ENCODE data around the gene DHRS9. TPM values are rescaled to one million over a fixed set of nuclear protein-coding genes. Genes with fewer than 3 reads are reported as not detected.

The DHRS9 gene
- total and polyA plus RNA-seq, 2 donors from 2014 or later, result 2.2 TPM; not detected in 1

- no peaks in the 10 kb centered on the region for H3K9me3 ChIP-seq (ENCODE audit: control insufficient read depth in 2 of 3, insufficient read depth in 1 of 3, low read length in 3 of 3)
These were observed 31.0 kb upstream of the DHRS9 start for GRCh38 chr2:169038338-169038757.

GRCh38 chr2:169039702-169040101, 29.7 kb upstream of the DHRS9 start:
- H3K9ac ChIP-seq (ENCODE audit: low read length in 3 of 3), result no peak overlapping the region
- TF ChIP-seq CTCF (IDR thresholded peaks at IDR 0.05; ENCODE audit: borderline replicate concordance, extremely low read depth, insufficient read depth), result no peak
- FAIRE-seq, result no peak
- H3K27me3 ChIP-seq (ENCODE audit: control insufficient read depth, insufficient read depth, low read length), result no peaks in the 10 kb centered on the region
- no peaks in the 10 kb centered on the region for H3K9me3 ChIP-seq (ENCODE audit: control insufficient read depth in 2 of 3, insufficient read depth in 1 of 3, low read length in 3 of 3)
- H3K27ac ChIP-seq (ENCODE audit: low read depth in 2 of 2, low read length in 2 of 2), result no peak overlapping the region
- no peaks in the 10 kb centered on the region for H3K4me1 ChIP-seq (ENCODE audit: control insufficient read depth in 2 of 3, insufficient read depth in 2 of 3, low read depth in 1 of 3, low read length in 3 of 3)
- H3K4me3 ChIP-seq (ENCODE audit: low read length in 3 of 3), result no peak overlapping the region
- no peaks in the 10 kb centered on the region for H3K36me3 ChIP-seq (ENCODE audit: control insufficient read depth in 2 of 3, insufficient read depth in 3 of 3, low read length in 3 of 3)
- DNase-seq, result no peak
- intact Hi-C loops (cut with DNase I), result no loop called here

More at GRCh38 chr2:169038338-169038757, 31.0 kb upstream of the DHRS9 start:
- FAIRE-seq, result no peak
- Histone ChIP-seq H3K4me1 (ENCODE audit: control insufficient read depth in 2 of 3, insufficient read depth in 2 of 3, low read depth in 1 of 3, low read length in 3 of 3) (no peaks in the 10 kb centered on the region), H3K9ac (ENCODE audit: low read length in 3 of 3) (no peak overlapping the region), H3K4me3 (ENCODE audit: low read length in 3 of 3) (no peak overlapping the region), H3K36me3 (ENCODE audit: control insufficient read depth in 2 of 3, insufficient read depth in 3 of 3, low read length in 3 of 3) (no peaks in the 10 kb centered on the region), H3K27ac (ENCODE audit: low read depth in 2 of 2, low read length in 2 of 2) (no peak overlapping the region), H3K27me3 (ENCODE audit: control insufficient read depth, insufficient read depth, low read length) (no peaks in the 10 kb centered on the region)
- intact Hi-C loops (cut with DNase I), result no loop called here
- no peak for DNase-seq
- TF ChIP-seq CTCF (IDR thresholded peaks at IDR 0.05; ENCODE audit: borderline replicate concordance, extremely low read depth, insufficient read depth), result no peak

- Histone ChIP-seq H3K9me3 (ENCODE audit: control insufficient read depth in 2 of 3, insufficient read depth in 1 of 3, low read length in 3 of 3) (peaks cover 0 to 5% (median 0%) of the 10 kb centered on the region in 3 donors), H3K27ac (ENCODE audit: low read depth in 2 of 2, low read length in 2 of 2) (no peak overlapping the region), H3K36me3 (ENCODE audit: control insufficient read depth in 2 of 3, insufficient read depth in 3 of 3, low read length in 3 of 3) (no peaks in the 10 kb centered on the region), H3K9ac (ENCODE audit: low read length in 3 of 3) (no peak overlapping the region), H3K4me3 (ENCODE audit: low read length in 3 of 3) (no peak overlapping the region), H3K27me3 (ENCODE audit: control insufficient read depth, insufficient read depth, low read length) (no peaks in the 10 kb centered on the region), H3K4me1 (ENCODE audit: control insufficient read depth in 2 of 3, insufficient read depth in 2 of 3, low read depth in 1 of 3, low read length in 3 of 3) (no peaks in the 10 kb centered on the region)
- intact Hi-C loops (cut with DNase I), result no loop called here
- FAIRE-seq (no peak), DNase-seq (no peak)
- no peak for TF ChIP-seq CTCF (IDR thresholded peaks at IDR 0.05; ENCODE audit: borderline replicate concordance, extremely low read depth, insufficient read depth)
These were observed 27.8 kb upstream of the DHRS9 start for GRCh38 chr2:169041594-169041993.

- no peaks in the 10 kb centered on the region for H3K36me3 ChIP-seq (ENCODE audit: control insufficient read depth in 2 of 3, insufficient read depth in 3 of 3, low read length in 3 of 3)
- no peaks in the 10 kb centered on the region for H3K4me1 ChIP-seq (ENCODE audit: control insufficient read depth in 2 of 3, insufficient read depth in 2 of 3, low read depth in 1 of 3, low read length in 3 of 3)
- FAIRE-seq (no peak), DNase-seq (no peak)
- no peaks in the 10 kb centered on the region for H3K27me3 ChIP-seq (ENCODE audit: control insufficient read depth, insufficient read depth, low read length)
- no peak for TF ChIP-seq CTCF (IDR thresholded peaks at IDR 0.05; ENCODE audit: borderline replicate concordance, extremely low read depth, insufficient read depth)
- H3K9ac ChIP-seq (ENCODE audit: low read length in 3 of 3), result no peak overlapping the region
- H3K9me3 ChIP-seq (ENCODE audit: control insufficient read depth in 2 of 3, insufficient read depth in 1 of 3, low read length in 3 of 3), result peaks cover 0 to 5% (median 0%) of the 10 kb centered on the region in 3 donors
- intact Hi-C loops (cut with DNase I), result no loop called here
- no peak overlapping the region for H3K4me3 ChIP-seq (ENCODE audit: low read length in 3 of 3)
- H3K27ac ChIP-seq (ENCODE audit: low read depth in 2 of 2, low read length in 2 of 2), result no peak overlapping the region
These were observed 26.5 kb upstream of the DHRS9 start for GRCh38 chr2:169042856-169043255.
